Fibroblast of pulmonary artery (primary cell): ENCODE results near the gene MCTS1.

Experiments used
- DNase-seq: peaks from one replicate; pipeline ENCODE4 v3.0.0-alpha.2; 2010; ENCODE audit warnings: low read depth
- H3K4me3 ChIP-seq: replicated peaks from 2 replicates; pipeline ENCODE4 v1.5.1; 2011; ENCODE audit warnings: low read depth, mild to moderate bottlenecking, control low read depth, low read length, moderate library complexity
- TF ChIP-seq, protein P1 (sequence below): IDR thresholded peaks from 2 replicates; pipeline ENCODE4 v1.5.1; 2011; ENCODE audit warnings: mild to moderate bottlenecking, control low read depth, low read length, inconsistent platforms; ENCODE audit errors: missing control alignments

Gene MCTS1

DNA sequence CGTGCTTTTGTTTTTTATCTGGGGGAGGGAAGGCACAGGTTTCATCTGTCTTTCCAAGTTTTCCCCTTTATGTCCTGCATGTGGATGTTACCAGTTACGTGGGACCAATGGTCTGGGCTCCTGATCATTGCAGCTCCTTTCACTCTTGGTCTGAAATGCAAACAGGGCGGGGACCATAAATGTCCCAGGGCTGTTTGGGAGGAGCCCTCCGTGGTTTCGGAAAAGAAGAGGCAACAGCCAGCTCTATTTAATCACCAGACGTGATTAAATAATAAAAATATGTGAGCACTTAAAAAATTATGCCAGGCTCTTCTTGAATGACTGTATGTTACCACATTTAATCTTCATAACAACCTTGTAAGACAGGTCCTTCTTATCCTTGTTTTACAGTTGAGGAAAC lies 56.7 kb downstream of the MCTS1 start:
- TF ChIP-seq, protein P1, sequence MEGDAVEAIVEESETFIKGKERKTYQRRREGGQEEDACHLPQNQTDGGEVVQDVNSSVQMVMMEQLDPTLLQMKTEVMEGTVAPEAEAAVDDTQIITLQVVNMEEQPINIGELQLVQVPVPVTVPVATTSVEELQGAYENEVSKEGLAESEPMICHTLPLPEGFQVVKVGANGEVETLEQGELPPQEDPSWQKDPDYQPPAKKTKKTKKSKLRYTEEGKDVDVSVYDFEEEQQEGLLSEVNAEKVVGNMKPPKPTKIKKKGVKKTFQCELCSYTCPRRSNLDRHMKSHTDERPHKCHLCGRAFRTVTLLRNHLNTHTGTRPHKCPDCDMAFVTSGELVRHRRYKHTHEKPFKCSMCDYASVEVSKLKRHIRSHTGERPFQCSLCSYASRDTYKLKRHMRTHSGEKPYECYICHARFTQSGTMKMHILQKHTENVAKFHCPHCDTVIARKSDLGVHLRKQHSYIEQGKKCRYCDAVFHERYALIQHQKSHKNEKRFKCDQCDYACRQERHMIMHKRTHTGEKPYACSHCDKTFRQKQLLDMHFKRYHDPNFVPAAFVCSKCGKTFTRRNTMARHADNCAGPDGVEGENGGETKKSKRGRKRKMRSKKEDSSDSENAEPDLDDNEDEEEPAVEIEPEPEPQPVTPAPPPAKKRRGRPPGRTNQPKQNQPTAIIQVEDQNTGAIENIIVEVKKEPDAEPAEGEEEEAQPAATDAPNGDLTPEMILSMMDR, result no peak
- no peak for DNase-seq
- no peak overlapping the region for H3K4me3 ChIP-seq
